Stimulated activated naive CD8-positive, alpha-beta T cell treated with anti-CD3 and anti-CD28 coated beads, Interleukin-15, Interleukin-2, amounts not matched to agents 100 ng/mL and 50 ng/mL, for 24 hours (primary cell): Measurements from ENCODE around the gene SLC25A43.

ENCODE experiments used
- H3K27ac Mint-ChIP-seq: one replicate; pipeline ENCODE4 v1.8.0; 2021; ENCODE audit warnings: mild to moderate bottlenecking, mixed read lengths
- H3K27me3 Mint-ChIP-seq: one replicate; pipeline ENCODE4 v1.8.0; 2021; ENCODE audit warnings: mixed read lengths
- H3K36me3 Mint-ChIP-seq: one replicate; pipeline ENCODE4 v1.8.0; 2021; ENCODE audit warnings: low read depth, mixed read lengths
- H3K4me1 Mint-ChIP-seq: one replicate; pipeline ENCODE4 v1.8.0; 2021; ENCODE audit warnings: low read depth, mixed read lengths
- H3K4me3 Mint-ChIP-seq: one replicate; pipeline ENCODE4 v1.8.0; 2021; ENCODE audit warnings: mild to moderate bottlenecking, mixed read lengths
- H3K9me3 Mint-ChIP-seq: one replicate; pipeline ENCODE4 v1.8.0; 2021; ENCODE audit warnings: mixed read lengths

The SLC25A43 gene

DNA sequence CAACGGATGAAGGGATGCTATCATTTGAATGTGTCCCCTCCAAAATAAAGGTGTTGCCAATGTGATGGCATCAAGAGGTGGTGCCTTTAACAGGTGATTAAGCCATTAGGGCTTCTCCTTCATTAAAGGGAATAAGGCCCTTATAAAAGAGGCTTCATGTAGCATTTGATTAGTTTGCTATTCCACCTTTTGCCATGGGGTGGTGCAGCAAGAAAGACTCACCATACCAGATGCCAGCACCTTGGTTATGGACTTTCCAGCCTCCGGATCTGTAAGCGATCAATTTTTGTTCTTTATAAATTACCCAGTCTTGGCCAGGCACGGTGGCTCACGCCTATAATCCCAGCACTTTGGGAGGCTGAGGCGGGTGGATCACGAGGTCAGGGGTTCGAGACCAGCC, 7.9 kb upstream of the SLC25A43 start:
- no peak overlapping the region for H3K4me3 Mint-ChIP-seq
- H3K4me1 Mint-ChIP-seq = no peaks in the 10 kb centered on the region
- no peak overlapping the region for H3K27ac Mint-ChIP-seq
- H3K27me3 Mint-ChIP-seq = no peaks in the 10 kb centered on the region
- H3K9me3 Mint-ChIP-seq = no peaks in the 10 kb centered on the region
- H3K36me3 Mint-ChIP-seq = no peaks in the 10 kb centered on the region

DNA sequence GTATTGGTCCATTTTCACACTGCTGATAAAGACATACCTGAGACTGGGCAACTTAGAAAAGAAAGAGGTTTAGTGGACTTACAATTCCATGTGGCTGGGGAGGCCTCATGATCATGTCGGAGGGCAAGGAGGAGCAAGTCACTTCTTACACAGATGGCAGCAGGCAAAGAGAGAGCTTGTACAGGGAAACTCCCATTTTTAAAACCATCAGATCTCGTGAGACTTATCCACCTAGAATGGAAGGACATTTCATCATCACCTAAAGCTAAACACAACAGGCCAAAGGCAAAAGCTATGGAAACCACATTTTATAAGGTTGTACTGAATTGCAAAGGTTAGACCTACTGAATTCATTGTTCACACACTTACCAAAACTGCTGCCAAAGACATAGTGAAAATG, 6.0 kb upstream of the SLC25A43 start:
- H3K27me3 Mint-ChIP-seq = no peaks in the 10 kb centered on the region
- no peak overlapping the region for H3K27ac Mint-ChIP-seq
- H3K4me1 Mint-ChIP-seq = no peaks in the 10 kb centered on the region
- H3K4me3 Mint-ChIP-seq = no peak overlapping the region
- no peaks in the 10 kb centered on the region for H3K9me3 Mint-ChIP-seq
- H3K36me3 Mint-ChIP-seq = no peaks in the 10 kb centered on the region

DNA sequence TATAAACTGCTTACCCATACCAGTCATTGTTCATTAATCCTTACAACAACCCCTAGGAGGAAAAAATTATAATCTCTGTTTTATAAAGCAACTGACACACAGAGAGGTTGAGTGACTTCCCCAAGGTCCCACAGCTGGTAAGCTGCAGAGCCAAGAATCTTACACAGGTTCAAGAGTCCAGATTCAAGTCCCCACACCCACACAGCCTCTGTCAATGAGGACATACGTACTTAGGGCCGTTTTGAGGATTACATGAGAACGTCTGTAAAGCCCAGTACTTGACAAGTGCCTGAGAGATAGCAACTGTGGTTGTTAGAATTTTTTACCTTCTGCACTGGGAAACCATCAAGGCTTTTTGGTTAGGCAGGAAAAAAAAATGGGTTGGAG, 556 bp upstream of the SLC25A43 start:
- H3K27ac Mint-ChIP-seq = peak overlapping the region; percentile 85

DNA sequence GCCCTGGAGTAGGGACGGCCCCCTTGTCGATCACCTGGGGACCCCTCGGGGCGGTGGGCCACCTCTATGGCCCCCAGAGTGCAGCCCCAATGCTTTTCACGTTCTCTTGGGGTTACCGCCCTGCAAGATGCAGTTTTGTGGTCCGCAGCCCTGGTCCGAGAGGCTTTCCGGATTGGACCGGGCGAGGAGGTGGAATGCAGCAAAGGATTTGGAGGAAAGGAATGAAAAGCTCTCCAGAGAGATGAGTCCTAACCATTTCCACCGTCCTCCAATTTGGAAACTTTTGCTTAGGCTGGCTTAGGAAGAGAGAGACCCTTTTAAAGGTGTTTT, 601 bp downstream of the SLC25A43 start:
- Mint-ChIP-seq H3K27me3 (no peaks in the 10 kb centered on the region), H3K36me3 (no peaks in the 10 kb centered on the region), H3K4me1 (peaks cover 29% of the 10 kb centered on the region), H3K27ac (no peak overlapping the region), H3K9me3 (no peaks in the 10 kb centered on the region), H3K4me3 (peak overlapping the region; percentile 75)

More for the DNA sequence above, 556 bp upstream of the SLC25A43 start:
- no peaks in the 10 kb centered on the region for H3K9me3 Mint-ChIP-seq
- peaks cover 29% of the 10 kb centered on the region for H3K4me1 Mint-ChIP-seq
- H3K4me3 Mint-ChIP-seq = peak overlapping the region; percentile 80
- no peaks in the 10 kb centered on the region for H3K27me3 Mint-ChIP-seq
- H3K36me3 Mint-ChIP-seq = no peaks in the 10 kb centered on the region

DNA sequence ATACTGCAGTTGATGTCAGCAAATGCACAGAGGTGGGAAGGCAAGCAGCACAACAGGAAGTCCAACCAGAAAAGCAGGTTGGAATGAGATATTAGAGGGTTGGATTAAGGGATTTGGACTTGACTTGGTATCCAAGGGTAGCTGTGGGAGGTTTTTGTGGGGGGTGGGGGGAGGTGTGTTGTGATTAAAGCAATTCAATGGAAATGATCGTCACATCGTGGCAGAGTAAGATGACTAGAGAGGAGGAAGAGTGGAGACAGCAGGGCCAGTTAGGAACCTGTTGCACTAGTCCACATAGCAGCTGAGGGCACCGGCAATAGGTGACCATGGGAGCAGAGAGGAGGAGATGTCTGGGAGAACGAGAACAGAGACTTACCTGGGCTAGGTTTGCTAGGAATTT, 2.4 kb downstream of the SLC25A43 start:
- peak overlapping the region; percentile 58 for H3K27ac Mint-ChIP-seq
- H3K27me3 Mint-ChIP-seq = no peaks in the 10 kb centered on the region
- H3K9me3 Mint-ChIP-seq = no peaks in the 10 kb centered on the region
- H3K36me3 Mint-ChIP-seq = no peaks in the 10 kb centered on the region
- H3K4me3 Mint-ChIP-seq = no peak overlapping the region
- H3K4me1 Mint-ChIP-seq = peaks cover 29% of the 10 kb centered on the region

DNA sequence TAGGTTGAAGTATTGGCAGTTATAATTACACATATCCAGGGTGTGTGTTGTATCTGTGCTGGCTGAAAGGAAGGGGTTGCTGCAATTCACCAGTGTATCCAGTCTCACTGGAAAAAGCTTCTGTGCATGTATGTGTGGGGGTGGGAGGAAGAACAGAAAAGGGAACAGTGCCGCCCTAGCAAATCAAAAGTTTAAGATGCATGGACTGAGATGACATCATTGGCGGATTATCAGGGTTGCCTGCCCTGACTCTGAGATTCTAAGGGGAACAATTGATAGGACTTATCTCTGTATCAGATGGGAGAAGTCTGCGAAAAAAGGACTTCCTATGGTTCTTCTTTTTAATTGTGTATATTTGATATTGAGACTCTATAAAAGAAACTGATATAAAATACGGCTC, 3.5 kb downstream of the SLC25A43 start:
- H3K27me3 Mint-ChIP-seq = no peaks in the 10 kb centered on the region
- H3K27ac Mint-ChIP-seq = no peak overlapping the region
- peaks cover 29% of the 10 kb centered on the region for H3K4me1 Mint-ChIP-seq
- no peaks in the 10 kb centered on the region for H3K9me3 Mint-ChIP-seq
- no peak overlapping the region for H3K4me3 Mint-ChIP-seq
- peaks cover under 1% of the 10 kb centered on the region for H3K36me3 Mint-ChIP-seq

DNA sequence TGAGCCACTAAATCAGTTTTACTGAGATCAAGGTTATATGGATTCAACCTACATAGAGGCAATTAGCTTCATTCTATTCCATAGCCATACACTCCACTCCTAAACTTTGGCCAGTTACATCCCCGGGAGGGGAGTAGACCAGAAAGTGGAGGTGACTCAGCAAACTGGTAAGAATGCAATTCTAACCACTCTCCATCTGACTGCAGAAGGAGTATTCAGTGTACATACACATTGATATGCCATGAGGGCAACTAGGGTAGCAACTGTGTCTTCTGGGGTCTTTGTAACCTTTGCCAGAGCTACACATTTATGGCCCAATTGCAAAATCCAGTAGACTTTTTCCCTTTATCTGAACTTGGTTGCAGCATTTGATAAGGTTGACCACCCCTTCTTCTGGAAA, 7.6 kb downstream of the SLC25A43 start:
- H3K27me3 Mint-ChIP-seq = no peaks in the 10 kb centered on the region
- H3K27ac Mint-ChIP-seq = no peak overlapping the region

DNA sequence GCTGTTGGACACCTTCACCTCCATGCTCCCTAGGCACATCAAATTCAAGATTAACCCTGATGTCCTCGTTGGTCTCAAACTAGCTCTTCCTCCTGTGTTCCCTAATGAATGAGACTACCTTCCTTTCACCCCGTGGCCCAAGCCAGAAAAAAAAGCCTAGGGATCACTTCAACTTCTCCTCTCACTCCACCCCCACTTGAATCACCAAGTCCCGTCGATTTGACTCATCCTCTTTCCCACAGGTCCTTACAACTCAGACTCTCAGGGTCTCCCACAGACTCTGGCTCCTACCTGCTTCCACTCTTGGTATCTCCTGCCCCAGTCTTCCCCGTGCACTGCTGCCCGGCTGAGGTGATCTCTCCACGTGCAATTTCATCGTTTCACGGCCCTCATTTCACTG, 8.5 kb downstream of the SLC25A43 start:
- Mint-ChIP-seq H3K27me3 (no peaks in the 10 kb centered on the region), H3K4me3 (no peak overlapping the region), H3K9me3 (no peaks in the 10 kb centered on the region), H3K27ac (no peak overlapping the region), H3K36me3 (peaks cover 9% of the 10 kb centered on the region), H3K4me1 (no peaks in the 10 kb centered on the region)

More for the DNA sequence above, 7.6 kb downstream of the SLC25A43 start:
- Mint-ChIP-seq H3K4me1 (peaks cover under 1% of the 10 kb centered on the region), H3K9me3 (no peaks in the 10 kb centered on the region), H3K4me3 (no peak overlapping the region), H3K36me3 (peaks cover 9% of the 10 kb centered on the region)

DNA sequence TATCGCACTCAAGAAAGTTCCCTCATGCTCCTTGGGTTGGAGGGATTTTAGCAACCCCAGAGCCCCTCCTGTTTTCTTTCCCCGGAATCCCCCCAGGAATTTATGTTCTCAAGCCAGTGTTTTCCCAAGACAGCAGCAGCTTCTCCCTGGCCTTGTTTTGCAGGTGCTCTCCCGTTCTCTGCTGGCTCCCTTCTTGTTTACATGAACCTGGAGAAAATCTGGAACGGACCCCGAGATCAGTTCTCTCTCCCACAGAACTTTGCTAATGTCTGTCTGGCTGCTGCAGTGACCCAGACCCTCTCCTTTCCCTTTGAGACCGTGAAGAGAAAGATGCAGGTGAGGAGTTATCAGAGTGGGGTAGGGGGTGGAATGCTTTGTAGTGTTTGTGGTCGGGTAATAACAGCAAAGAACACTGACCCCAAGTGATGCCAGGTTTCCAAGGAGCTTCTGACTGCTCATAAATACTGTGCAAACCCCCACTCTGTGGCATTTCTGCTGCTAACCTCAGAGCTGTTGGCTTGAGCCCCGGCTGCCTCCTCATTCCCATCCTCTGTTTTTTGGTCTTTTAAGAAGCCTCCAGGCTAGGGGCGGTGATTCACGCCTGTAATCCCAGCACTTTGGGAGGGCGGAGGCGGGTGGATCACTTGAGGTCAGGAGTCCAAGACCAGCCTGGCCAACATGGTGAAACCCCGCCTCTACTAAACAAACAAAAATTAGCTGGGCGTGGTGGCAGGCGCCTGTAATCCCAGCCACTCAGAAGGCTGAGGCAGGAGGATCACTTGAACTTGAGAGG, 11.1 kb downstream of the SLC25A43 start:
- Mint-ChIP-seq H3K4me3 (no peak overlapping the region), H3K9me3 (no peaks in the 10 kb centered on the region), H3K27ac (no peak overlapping the region), H3K36me3 (peaks cover 9% of the 10 kb centered on the region), H3K27me3 (no peaks in the 10 kb centered on the region), H3K4me1 (no peaks in the 10 kb centered on the region)

DNA sequence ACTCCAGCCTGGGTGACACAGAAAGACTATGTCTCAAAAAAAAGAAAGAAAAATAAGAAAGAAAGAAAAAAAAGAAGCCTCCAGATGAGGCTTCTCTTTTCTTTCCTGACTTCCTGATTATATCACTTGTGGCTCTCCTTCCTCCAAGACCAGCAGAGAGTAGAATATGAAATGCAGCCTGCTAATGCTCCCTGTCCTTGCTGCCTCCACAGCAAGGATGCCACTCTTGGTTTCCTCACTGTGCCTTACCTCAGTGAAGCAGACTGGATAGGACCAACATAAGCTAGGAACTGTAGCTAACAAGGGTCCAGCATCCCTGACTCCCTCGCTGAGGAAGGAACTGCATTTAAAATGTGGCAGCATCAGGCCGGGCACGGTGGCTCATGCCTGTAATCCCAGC, 11.7 kb downstream of the SLC25A43 start:
- no peaks in the 10 kb centered on the region for H3K9me3 Mint-ChIP-seq
- H3K4me1 Mint-ChIP-seq = no peaks in the 10 kb centered on the region
- no peak overlapping the region for H3K27ac Mint-ChIP-seq

DNA sequence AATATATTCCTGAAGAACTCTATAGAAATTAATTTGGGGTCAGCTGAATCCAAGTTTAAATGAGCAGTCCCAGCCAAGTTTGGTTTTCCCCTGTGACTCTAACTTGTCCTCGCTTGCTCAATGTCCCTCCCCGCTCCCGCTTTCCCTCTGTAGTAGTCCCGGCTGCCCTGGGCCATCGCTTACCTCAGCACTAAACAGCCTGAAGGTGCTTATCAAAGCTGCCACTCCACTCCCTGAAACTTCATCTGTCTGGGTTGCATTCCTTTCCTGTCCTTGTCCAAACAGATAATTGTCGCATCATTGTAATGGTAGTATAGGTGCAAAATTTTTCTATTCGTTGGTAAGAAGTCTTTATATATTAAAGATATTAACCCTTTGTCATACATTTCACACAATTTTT, 12.8 kb downstream of the SLC25A43 start:
- no peaks in the 10 kb centered on the region for H3K27me3 Mint-ChIP-seq
- no peak overlapping the region for H3K4me3 Mint-ChIP-seq
- H3K4me1 Mint-ChIP-seq = no peaks in the 10 kb centered on the region
- H3K9me3 Mint-ChIP-seq = no peaks in the 10 kb centered on the region
- H3K27ac Mint-ChIP-seq = no peak overlapping the region
- peaks cover 9% of the 10 kb centered on the region for H3K36me3 Mint-ChIP-seq

More for the DNA sequence above, 11.7 kb downstream of the SLC25A43 start:
- Mint-ChIP-seq H3K27me3 (no peaks in the 10 kb centered on the region), H3K4me3 (no peak overlapping the region), H3K36me3 (peaks cover 9% of the 10 kb centered on the region)

DNA sequence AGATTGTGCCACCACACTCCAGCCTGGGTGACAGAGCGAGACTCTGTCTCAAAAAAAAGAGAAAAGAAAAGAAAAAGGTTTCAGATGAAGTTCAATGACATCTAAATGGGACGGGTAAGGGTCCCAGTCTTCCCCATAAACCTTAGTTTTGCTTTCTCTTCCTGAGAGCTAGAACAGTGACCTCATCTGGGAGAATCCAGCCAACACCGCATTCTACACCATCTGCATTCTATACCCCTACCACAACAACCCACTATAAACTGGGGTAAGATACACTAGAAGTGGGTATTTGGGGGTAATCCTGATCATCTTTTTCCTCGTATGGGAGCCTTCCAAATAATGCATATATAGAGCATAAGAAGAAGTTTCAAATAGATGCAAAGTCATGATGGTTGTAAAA, 18.2 kb downstream of the SLC25A43 start:
- Mint-ChIP-seq H3K36me3 (peaks cover 6% of the 10 kb centered on the region), H3K27ac (no peak overlapping the region), H3K4me1 (no peaks in the 10 kb centered on the region), H3K4me3 (no peak overlapping the region), H3K27me3 (no peaks in the 10 kb centered on the region), H3K9me3 (no peaks in the 10 kb centered on the region)

DNA sequence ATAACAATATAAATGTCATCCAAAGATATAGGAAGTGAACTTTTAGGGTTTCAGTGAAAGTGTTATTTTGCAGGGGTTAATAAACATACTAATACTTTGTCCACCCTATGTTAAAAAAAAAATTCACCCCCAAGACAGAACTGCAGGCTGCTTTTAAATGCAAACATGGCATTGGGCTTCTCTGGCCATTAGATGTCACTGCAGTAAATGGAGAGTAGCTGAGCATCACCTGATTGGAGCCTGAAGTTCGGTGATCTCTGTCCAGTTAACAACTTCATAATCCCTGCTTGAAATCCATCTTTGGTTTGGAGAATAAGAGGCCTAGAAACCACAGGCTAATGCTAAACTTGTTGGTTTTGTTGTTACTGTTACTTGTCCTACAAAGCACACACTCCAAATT, 18.7 kb downstream of the SLC25A43 start:
- Mint-ChIP-seq H3K27me3 (no peaks in the 10 kb centered on the region), H3K9me3 (no peaks in the 10 kb centered on the region), H3K27ac (no peak overlapping the region), H3K4me1 (no peaks in the 10 kb centered on the region), H3K4me3 (no peak overlapping the region), H3K36me3 (peaks cover 6% of the 10 kb centered on the region)

DNA sequence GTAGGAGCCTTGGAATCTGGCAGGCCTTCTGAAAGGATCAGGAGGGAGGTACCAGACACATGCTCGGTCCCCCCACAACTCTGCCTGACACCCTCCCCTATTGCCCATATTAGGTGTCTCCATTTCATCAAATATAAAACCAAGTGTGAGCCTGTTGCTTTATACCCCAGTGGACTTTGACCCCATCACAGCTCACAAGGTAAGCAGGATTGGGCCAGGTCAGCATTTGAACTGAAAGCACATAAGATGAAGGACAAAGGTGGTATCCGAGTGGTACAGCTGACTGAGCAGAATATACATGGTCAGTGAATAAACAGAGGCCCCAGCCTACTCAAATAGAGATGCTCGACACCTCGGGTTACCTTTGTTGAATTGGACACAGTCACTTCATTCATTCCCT, 20.0 kb downstream of the SLC25A43 start:
- Mint-ChIP-seq H3K4me3 (no peak overlapping the region), H3K4me1 (no peaks in the 10 kb centered on the region), H3K27me3 (no peaks in the 10 kb centered on the region), H3K36me3 (peaks cover 6% of the 10 kb centered on the region), H3K9me3 (no peaks in the 10 kb centered on the region), H3K27ac (no peak overlapping the region)

DNA sequence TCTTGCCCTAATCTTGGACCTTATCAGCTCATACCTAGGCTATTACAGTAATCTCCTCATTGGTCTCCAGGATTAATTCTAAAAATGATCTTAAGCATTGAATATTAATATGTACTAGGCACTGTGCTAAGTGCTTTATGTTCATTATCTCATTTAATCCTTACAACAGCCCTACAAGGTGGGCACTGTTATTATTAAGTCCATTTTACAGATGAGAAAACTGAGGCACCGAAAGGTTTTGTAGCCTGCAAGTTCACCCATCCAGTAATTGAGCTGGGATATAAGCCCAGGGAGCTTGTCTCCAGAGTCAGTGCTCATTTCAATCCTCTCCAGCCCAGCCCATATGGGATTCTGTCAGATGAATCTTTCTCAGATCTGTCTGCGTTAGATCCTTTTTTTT, 20.8 kb downstream of the SLC25A43 start:
- Mint-ChIP-seq H3K4me1 (no peaks in the 10 kb centered on the region), H3K27me3 (no peaks in the 10 kb centered on the region), H3K27ac (no peak overlapping the region), H3K9me3 (no peaks in the 10 kb centered on the region), H3K4me3 (no peak overlapping the region), H3K36me3 (peaks cover 6% of the 10 kb centered on the region)

DNA sequence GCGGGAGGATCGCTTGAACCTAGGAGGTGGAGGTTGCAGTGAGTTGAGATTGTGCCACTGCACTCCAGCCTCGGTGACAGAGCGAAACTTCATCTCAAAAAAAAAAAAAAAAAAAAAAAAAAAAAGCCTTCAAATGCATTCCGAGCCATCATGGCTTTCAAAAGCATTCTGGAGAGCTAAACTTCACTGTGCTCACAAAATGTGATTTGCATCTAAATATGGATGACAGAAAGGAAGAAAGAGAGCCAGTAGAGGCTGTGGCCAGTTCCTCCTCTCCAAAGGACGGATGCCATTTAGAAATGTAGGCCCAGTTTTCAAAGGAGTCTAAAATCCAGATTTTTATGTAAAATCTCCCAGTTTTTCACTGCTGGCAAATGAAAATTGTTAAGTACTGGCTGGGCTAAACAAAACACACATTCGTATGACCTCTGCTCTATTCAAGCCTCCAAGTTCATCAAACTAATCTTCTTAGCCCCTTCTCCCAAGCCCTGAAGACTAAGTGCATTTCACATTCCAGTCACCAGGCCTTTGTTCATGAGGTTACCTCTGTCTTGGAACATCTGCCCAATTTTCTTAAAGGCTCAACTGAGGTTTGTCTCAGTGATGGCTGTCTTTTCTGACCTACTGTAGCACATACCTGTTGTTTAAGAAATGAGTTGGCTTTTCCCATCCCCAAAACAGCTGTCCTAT, 22.0 kb downstream of the SLC25A43 start:
- H3K4me1 Mint-ChIP-seq = peaks cover 5% of the 10 kb centered on the region
- no peaks in the 10 kb centered on the region for H3K27me3 Mint-ChIP-seq
- no peaks in the 10 kb centered on the region for H3K9me3 Mint-ChIP-seq
- no peak overlapping the region for H3K4me3 Mint-ChIP-seq
- no peak overlapping the region for H3K27ac Mint-ChIP-seq
- H3K36me3 Mint-ChIP-seq = peaks cover 6% of the 10 kb centered on the region
